Natural killer cell treated with Interleukin-12 subunit alpha and Interleukin-12 subunit beta and Interleukin-15 and Interleukin-18, amount 100 ng/mL, for 72 hours (primary cell): ENCODE data around the gene GARNL3. TPM values are rescaled to one million over a fixed set of nuclear protein-coding genes. Genes with fewer than 3 reads are reported as not detected.

Experiments
- ATAC-seq, 2 donors: fragments of 150-1000 bp; cut with Tn5 transposase in 1 of 2; sonication (Bioruptor Pico), chemical (Tn5 transposase) in 1 of 2; 2 replicates each; pipeline ENCODE4 v1.10.0; 2021
- DNase-seq: peaks from one replicate; pipeline ENCODE4 v3.0.0; 2022; ENCODE audit warnings: low spot score
- H3K27ac Mint-ChIP-seq, 2 donors: 1 replicate in 1 of 2; 2 replicates in 1 of 2; pipeline ENCODE4 v1.8.0; 2022; ENCODE audit warnings: mixed read lengths in 2 of 2, mild to moderate bottlenecking in 1 of 2, moderate library complexity in 1 of 2
- H3K27me3 Mint-ChIP-seq, 2 donors: 1 replicate in 1 of 2; 2 replicates in 1 of 2; pipeline ENCODE4 v1.8.0; 2022; ENCODE audit warnings: mixed read lengths in 2 of 2
- H3K36me3 Mint-ChIP-seq: one replicate; pipeline ENCODE4 v1.8.0; 2022; ENCODE audit warnings: mixed read lengths
- H3K4me1 Mint-ChIP-seq, 2 donors: 1 replicate in 1 of 2; 2 replicates in 1 of 2; pipeline ENCODE4 v1.8.0; 2022; ENCODE audit warnings: low read depth in 2 of 2, mixed read lengths in 2 of 2, mild to moderate bottlenecking in 1 of 2
- H3K4me3 Mint-ChIP-seq: one replicate; pipeline ENCODE4 v1.8.0; 2022; ENCODE audit warnings: mixed read lengths
- H3K9me3 Mint-ChIP-seq: 2 replicates; pipeline ENCODE4 v1.8.0; 2022; ENCODE audit warnings: mixed read lengths
- total RNA-seq, 2 donors: library from RNA; stranded (reverse); gene quantifications; one replicate each; pipeline ENCODE4 v1.2.3, GENCODE V29; 2022

The GARNL3 gene
- total RNA-seq, 2 donors from 2014 or later = 1.2 to 7.4 TPM

GRCh38 chr9:127318651-127319167 lies 54.1 kb downstream of the GARNL3 start:
- no peaks in the 10 kb centered on the region for H3K9me3 Mint-ChIP-seq
- ATAC-seq = no peak

GRCh38 chr9:127319366-127320114 lies 55.0 kb downstream of the GARNL3 start:
- H3K4me1 Mint-ChIP-seq = peaks cover 7 to 29% of the 10 kb centered on the region in 2 donors
- peaks cover 5 to 7% of the 10 kb centered on the region in 2 donors for H3K27me3 Mint-ChIP-seq
- H3K36me3 Mint-ChIP-seq = no peaks in the 10 kb centered on the region
- ATAC-seq (no peak), DNase-seq (no peak)
- no peak overlapping the region for H3K27ac Mint-ChIP-seq
- H3K9me3 Mint-ChIP-seq = no peaks in the 10 kb centered on the region
- H3K4me3 Mint-ChIP-seq = no peak overlapping the region

More at GRCh38 chr9:127318651-127319167, 54.1 kb downstream of the GARNL3 start:
- Mint-ChIP-seq H3K27ac (no peak overlapping the region), H3K36me3 (no peaks in the 10 kb centered on the region), H3K4me3 (no peak overlapping the region), H3K4me1 (peaks cover 7 to 28% of the 10 kb centered on the region in 2 donors), H3K27me3 (peaks cover 5 to 7% of the 10 kb centered on the region in 2 donors)
- DNase-seq = no peak

GRCh38 chr9:127320115-127320378 lies 55.5 kb downstream of the GARNL3 start:
- H3K36me3 Mint-ChIP-seq = no peaks in the 10 kb centered on the region
- peaks cover 5 to 7% of the 10 kb centered on the region in 2 donors for H3K27me3 Mint-ChIP-seq
- ATAC-seq (no peak), DNase-seq (no peak)
- H3K9me3 Mint-ChIP-seq = no peaks in the 10 kb centered on the region
- H3K4me3 Mint-ChIP-seq = no peak overlapping the region
- peaks cover 7 to 32% of the 10 kb centered on the region in 2 donors for H3K4me1 Mint-ChIP-seq
- H3K27ac Mint-ChIP-seq = no peak overlapping the region

- Mint-ChIP-seq H3K27ac (no peak overlapping the region), H3K4me3 (no peak overlapping the region), H3K4me1 (peaks cover 3 to 12% of the 10 kb centered on the region in 2 donors), H3K9me3 (no peaks in the 10 kb centered on the region), H3K36me3 (no peaks in the 10 kb centered on the region), H3K27me3 (peaks cover 5 to 11% of the 10 kb centered on the region in 2 donors)
- ATAC-seq = peak; percentile 49 to 60
- no peak for DNase-seq
These were observed 58.8 kb downstream of the GARNL3 start for GRCh38 chr9:127323393-127323792.

GRCh38 chr9:127330501-127330900 lies 65.9 kb downstream of the GARNL3 start:
- ATAC-seq (no peak), DNase-seq (no peak)
- no peaks in the 10 kb centered on the region for H3K36me3 Mint-ChIP-seq
- H3K27ac Mint-ChIP-seq = no peak overlapping the region
- H3K9me3 Mint-ChIP-seq = no peaks in the 10 kb centered on the region
- H3K4me3 Mint-ChIP-seq = no peak overlapping the region
- H3K27me3 Mint-ChIP-seq = peaks cover 5 to 12% of the 10 kb centered on the region in 2 donors
- H3K4me1 Mint-ChIP-seq = no peaks in the 10 kb centered on the region

- H3K36me3 Mint-ChIP-seq = no peaks in the 10 kb centered on the region
- peaks cover 0 to 6% of the 10 kb centered on the region in 2 donors for H3K27me3 Mint-ChIP-seq
- no peak overlapping the region for H3K4me3 Mint-ChIP-seq
- no peaks in the 10 kb centered on the region for H3K9me3 Mint-ChIP-seq
- DNase-seq (no peak), ATAC-seq (no peak)
- H3K27ac Mint-ChIP-seq = no peak overlapping the region
- no peaks in the 10 kb centered on the region for H3K4me1 Mint-ChIP-seq
These were observed 68.9 kb downstream of the GARNL3 start for GRCh38 chr9:127333221-127334064.

- Mint-ChIP-seq H3K4me3 (no peak overlapping the region), H3K27me3 (peaks cover 0 to 6% of the 10 kb centered on the region in 2 donors), H3K27ac (no peak overlapping the region), H3K4me1 (no peaks in the 10 kb centered on the region), H3K36me3 (no peaks in the 10 kb centered on the region), H3K9me3 (no peaks in the 10 kb centered on the region)
- DNase-seq (no peak), ATAC-seq (no peak)
These were observed 70.2 kb downstream of the GARNL3 start for GRCh38 chr9:127334725-127335124.

GRCh38 chr9:127336086-127336485 lies 71.5 kb downstream of the GARNL3 start:
- H3K9me3 Mint-ChIP-seq = no peaks in the 10 kb centered on the region
- ATAC-seq (no peak), DNase-seq (no peak)
- no peaks in the 10 kb centered on the region for H3K4me1 Mint-ChIP-seq
- peaks cover 0 to 3% of the 10 kb centered on the region in 2 donors for H3K27me3 Mint-ChIP-seq
- H3K36me3 Mint-ChIP-seq = no peaks in the 10 kb centered on the region
- H3K4me3 Mint-ChIP-seq = no peak overlapping the region
- no peak overlapping the region for H3K27ac Mint-ChIP-seq

GRCh38 chr9:127336506-127337352 lies 72.2 kb downstream of the GARNL3 start:
- Mint-ChIP-seq H3K4me3 (no peak overlapping the region), H3K9me3 (no peaks in the 10 kb centered on the region), H3K27me3 (peaks cover 0 to 3% of the 10 kb centered on the region in 2 donors), H3K36me3 (no peaks in the 10 kb centered on the region), H3K4me1 (no peaks in the 10 kb centered on the region), H3K27ac (no peak overlapping the region)
- no peak for ATAC-seq
- no peak for DNase-seq

GRCh38 chr9:127340721-127341120 lies 76.1 kb downstream of the GARNL3 start:
- no peak for ATAC-seq
- H3K4me1 Mint-ChIP-seq = no peaks in the 10 kb centered on the region
- no peaks in the 10 kb centered on the region for H3K9me3 Mint-ChIP-seq
- no peaks in the 10 kb centered on the region for H3K36me3 Mint-ChIP-seq
- peak overlapping the region in 1 of 2 donors; percentile 17 for H3K27ac Mint-ChIP-seq
- H3K4me3 Mint-ChIP-seq = no peak overlapping the region
- no peak for DNase-seq
- no peaks in the 10 kb centered on the region for H3K27me3 Mint-ChIP-seq

GRCh38 chr9:127341152-127341551 lies 76.6 kb downstream of the GARNL3 start:
- Mint-ChIP-seq H3K27ac (peak overlapping the region in 1 of 2 donors; percentile 17), H3K4me1 (no peaks in the 10 kb centered on the region), H3K4me3 (no peak overlapping the region), H3K9me3 (no peaks in the 10 kb centered on the region), H3K27me3 (no peaks in the 10 kb centered on the region), H3K36me3 (no peaks in the 10 kb centered on the region)
- ATAC-seq (no peak), DNase-seq (no peak)

GRCh38 chr9:127344368-127345000 lies 79.9 kb downstream of the GARNL3 start:
- H3K36me3 Mint-ChIP-seq = no peaks in the 10 kb centered on the region
- H3K4me3 Mint-ChIP-seq = no peak overlapping the region
- no peaks in the 10 kb centered on the region for H3K4me1 Mint-ChIP-seq
- no peak for ATAC-seq
- no peak overlapping the region for H3K27ac Mint-ChIP-seq
- H3K9me3 Mint-ChIP-seq = no peaks in the 10 kb centered on the region
- no peaks in the 10 kb centered on the region for H3K27me3 Mint-ChIP-seq
- DNase-seq = no peak

- ATAC-seq (no peak), DNase-seq (no peak)
- H3K27me3 Mint-ChIP-seq = no peaks in the 10 kb centered on the region
- H3K27ac Mint-ChIP-seq = no peak overlapping the region
- H3K9me3 Mint-ChIP-seq = no peaks in the 10 kb centered on the region
- no peaks in the 10 kb centered on the region for H3K36me3 Mint-ChIP-seq
- H3K4me1 Mint-ChIP-seq = no peaks in the 10 kb centered on the region
- no peak overlapping the region for H3K4me3 Mint-ChIP-seq
These were observed 81.0 kb downstream of the GARNL3 start for GRCh38 chr9:127345566-127345965.
